ENCODE measurements around the gene SLC7A6OS.
"Not testable (repeated sequence)": the region's sequence is repeated elsewhere in the genome, so short reads cannot be mapped to it uniquely, and the experiment has no call there.

Gene SLC7A6OS

DNA sequence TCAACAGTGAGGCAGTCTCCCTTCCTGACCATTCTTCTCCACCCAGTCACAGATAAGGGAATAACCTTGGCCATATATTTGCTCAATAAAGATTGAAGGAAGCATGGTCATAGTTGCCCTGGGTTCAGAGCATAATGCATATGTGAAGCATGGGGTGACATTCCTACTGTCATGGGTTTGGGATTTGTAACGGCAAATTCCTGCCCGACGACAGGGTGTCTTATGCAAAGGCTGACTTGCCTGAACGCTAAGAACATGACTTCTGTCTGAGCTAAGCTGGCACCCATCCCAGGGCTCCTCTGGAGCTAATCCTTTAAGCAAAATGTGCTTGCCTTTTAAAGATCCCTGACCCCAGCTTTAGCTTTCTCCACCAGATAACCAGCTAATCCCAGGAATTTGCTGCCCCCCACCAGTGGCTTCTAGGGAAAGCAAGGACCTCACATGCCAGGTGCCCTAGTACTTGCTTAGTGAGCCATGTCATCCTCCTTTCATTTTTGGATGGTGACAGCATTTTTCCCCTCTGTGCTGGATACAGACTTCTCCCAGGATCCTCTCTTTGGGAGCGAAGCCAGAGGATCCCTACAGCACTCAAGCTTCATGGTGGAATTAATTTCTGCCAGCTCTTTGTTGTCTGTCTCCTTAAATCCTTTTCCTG is 11.7 kb downstream of the SLC7A6OS start:
- DNase-seq (ENCODE audit: low spot score) = no peak

DNA sequence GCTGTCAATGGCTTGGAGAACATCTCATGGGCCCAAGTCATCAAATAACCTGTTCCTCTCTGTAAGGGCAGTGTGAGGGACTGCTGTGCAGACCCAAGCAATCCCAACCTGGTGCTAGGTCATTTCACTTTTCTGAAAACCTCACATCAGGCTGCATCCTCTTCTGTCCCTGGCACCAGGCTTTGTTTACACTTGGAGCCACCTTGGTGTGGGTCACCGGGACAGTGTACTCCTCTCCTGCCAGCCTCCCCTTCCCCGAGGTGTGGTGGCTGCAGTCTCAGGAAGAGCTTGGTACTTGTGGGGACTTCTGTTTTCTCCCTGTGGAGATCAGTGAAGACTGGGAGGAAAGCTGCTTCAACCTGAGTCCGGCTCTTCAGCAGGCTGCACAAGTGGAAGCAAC is 12.4 kb downstream of the SLC7A6OS start:
- no peak for DNase-seq (ENCODE audit: low spot score)

DNA sequence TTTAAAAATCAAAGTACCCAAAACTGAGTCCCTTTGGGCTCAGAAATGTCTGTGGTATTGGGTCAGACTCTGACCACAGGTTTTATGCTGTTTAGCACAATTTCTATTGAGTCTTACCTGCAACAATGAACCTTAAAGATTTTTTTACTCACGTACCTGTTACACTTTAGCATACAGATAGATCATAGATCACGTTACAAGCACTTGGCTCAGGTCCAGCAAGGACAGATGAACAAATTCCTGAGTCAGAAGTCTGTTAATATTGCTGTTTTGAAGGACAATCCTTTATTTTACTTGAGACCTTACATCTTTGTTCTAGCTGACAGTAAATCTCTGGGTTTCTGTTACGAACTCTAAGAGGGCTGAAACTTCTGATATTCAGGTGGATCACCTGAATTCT is 12.8 kb downstream of the SLC7A6OS start:
- no peak for DNase-seq (ENCODE audit: low spot score)

DNA sequence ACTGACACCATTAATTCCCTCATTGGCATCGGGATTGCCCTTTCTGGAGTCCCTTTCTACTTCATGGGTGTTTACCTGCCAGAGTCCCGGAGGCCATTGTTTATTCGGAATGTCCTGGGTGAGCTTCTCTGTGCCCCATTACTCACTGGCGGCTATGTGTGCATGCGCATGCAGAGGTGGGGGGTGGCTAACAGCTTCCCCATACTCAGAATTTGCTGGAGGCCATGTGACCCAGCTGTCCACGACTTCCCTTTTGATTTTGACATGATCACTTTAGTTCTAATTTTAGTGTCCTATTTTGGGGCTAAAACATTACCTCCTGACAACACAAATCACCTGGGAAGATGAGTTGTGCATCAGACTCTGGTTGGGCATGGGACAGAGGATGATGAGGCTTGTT is 14.1 kb downstream of the SLC7A6OS start:
- no peak for DNase-seq (ENCODE audit: low spot score)

DNA sequence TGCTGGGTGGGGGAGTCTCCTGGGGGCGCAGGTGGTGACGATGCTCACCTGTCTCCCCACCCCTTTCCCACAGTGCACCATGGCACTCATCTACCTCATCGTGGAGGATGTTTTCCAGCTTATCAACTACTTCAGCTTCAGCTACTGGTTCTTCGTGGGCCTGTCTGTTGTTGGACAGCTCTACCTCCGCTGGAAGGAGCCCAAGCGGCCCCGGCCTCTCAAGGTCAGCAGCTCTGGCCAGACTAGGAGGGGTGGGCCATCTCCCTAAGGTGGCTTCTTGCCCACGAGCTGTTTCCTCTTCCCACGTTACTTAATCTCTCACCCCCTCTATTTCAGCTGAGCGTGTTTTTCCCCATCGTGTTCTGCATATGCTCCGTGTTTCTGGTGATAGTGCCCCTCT is 14.5 kb downstream of the SLC7A6OS start:
- no peak for DNase-seq (ENCODE audit: low spot score)

DNA sequence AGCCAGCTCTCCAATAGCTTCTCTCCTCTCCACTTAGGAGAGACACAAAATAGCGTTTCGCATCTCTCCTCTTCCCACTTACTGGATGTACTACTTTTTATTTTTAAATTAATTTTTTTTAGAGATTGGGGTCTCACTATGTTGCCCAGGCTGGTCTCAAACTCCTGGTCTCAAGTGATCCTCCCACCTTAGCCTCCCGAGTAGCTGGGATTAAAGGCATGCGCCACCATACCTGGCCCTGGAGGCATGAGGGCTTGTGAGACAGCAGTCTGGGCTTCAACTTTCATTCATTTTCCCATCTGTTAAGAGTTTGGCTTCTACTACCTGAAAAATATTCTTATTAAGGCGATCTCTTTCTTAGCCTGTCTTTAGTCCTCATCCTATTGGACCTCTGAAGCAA is 18.3 kb downstream of the SLC7A6OS start:
- DNase-seq (ENCODE audit: low spot score) = no peak

DNA sequence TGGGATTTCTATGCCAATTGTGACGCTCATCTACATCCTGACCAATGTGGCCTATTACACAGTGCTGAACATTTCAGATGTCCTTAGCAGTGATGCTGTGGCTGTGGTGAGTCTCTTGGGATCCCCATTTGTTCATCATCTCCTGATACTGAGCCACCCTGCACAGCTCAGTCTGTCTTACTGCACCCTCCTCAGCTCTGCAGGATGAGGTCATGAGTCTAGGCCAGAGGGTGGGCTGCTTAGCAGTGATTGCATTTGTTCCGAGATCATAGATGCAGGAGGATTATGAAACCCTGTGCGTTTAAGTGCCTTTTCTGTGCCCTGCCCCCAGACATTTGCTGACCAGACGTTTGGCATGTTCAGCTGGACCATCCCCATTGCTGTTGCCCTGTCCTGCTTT is 19.5 kb downstream of the SLC7A6OS start:
- DNase-seq (ENCODE audit: low spot score) = no peak

DNA sequence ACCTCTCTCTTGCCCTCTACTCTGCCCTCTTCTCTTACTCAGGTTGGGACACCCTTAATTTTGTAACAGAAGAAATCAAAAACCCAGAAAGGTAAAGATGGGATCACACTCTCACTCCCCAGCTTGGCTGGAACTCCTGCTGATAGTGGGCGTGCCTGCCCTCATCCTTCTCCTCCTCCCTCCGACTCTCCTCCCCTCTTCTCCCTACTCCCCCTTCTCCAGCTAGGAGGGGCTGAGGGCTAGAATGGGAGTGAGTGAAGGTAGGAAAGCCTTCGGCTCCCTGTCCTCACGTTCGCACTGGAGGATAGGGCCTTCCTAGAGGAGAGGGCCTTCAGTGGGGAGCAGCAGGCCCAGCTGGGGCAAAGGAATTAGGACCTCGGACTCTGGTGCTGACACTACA is 20.3 kb downstream of the SLC7A6OS start:
- no peak for DNase-seq (ENCODE audit: low spot score)

DNA sequence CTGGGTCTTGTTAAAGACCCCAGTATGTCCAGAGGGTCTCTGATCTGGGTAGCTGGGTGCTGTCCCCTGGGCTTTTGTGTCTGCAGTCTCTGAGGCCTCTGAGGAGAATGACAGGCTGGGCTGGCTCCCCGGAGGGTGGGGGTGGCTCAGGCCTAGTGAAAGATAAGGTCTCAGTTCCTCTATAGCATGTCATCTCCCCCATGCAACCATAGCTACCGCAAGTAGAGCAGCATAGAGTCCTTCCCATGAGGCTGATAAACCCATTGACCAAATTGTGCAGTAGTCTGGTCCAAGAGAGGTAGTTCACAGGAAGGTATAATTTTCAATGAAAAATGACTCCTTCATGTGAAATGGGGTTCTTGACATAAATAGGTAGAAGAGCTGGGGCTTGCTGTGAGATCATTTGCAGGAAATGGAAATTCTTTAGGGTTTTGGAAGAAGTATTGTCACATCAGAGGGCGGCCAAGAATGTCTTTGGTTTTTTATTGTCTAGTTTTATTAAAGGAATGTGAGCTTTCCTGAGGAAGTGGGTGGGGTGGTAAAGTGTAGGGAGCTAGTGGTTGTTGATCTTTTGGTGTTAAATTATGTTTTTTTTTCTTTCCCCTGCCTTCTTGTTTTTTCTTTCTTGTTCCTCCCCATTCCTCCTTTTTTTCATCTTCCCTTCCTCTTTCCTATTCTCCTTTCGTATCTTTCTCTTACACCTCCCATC is 21.0 kb downstream of the SLC7A6OS start:
- no peak for DNase-seq (ENCODE audit: low spot score)

DNA sequence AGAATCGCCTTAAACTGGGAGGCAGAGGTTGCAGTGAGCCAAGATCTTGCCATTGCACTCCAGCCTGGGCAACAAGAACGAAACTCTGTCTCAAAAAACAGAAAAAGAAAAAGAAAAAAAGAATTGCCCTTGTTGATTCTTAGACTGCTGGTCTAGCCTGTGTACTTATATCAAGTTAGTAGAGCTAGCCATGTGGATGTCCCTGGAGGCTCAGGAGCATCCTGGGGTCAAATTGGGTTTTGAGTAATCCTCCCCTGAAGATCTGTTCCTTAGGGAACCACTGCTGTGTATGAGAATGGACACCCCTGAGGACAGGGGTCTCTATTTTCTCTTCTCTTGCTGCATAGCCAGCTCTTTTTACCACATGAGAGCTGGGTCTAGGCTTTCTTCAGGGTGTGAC is 21.5 kb downstream of the SLC7A6OS start:
- DNase-seq (ENCODE audit: low spot score) = no peak

DNA sequence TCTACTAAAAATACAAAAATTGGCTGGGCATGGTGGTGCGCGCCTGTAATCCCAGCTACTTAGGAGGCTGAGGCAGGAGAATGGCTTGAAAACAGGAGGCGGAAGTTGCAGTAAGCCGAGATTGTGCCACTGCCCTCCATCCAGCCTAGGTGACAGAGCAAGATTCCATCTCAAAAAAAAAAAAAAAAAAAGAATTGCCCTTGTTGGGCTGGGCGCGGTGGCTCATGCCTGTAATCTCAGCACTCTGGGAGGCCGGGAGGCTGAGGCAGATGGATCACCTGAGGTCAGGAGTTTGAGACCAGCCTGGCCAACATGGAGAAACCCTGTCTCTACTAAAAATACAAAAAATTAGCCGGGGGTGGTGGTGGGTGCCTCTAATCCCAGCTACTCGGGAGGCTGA is 21.9 kb downstream of the SLC7A6OS start:
- not testable (repeated sequence) for DNase-seq (ENCODE audit: low spot score)

DNA sequence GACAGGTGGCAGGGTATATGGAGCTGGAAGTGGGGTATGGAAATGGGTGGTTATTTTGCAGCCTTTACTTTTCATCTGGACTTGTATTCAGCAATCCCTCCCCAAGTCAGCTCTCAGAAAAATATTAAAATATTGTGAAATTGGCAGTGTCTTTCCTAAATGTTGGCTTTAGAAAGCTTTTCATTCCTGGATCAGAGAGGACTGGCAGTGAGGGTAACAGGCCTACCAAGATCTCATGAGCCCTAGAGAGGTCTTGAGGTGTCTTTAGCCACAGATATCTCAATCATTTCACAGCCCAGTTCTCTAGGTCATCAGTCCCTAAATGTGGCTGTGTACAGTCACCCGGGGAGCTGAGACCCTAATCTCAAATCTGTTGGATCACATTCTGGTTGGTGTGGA is 22.5 kb downstream of the SLC7A6OS start:
- DNase-seq (ENCODE audit: low spot score) = no peak

DNA sequence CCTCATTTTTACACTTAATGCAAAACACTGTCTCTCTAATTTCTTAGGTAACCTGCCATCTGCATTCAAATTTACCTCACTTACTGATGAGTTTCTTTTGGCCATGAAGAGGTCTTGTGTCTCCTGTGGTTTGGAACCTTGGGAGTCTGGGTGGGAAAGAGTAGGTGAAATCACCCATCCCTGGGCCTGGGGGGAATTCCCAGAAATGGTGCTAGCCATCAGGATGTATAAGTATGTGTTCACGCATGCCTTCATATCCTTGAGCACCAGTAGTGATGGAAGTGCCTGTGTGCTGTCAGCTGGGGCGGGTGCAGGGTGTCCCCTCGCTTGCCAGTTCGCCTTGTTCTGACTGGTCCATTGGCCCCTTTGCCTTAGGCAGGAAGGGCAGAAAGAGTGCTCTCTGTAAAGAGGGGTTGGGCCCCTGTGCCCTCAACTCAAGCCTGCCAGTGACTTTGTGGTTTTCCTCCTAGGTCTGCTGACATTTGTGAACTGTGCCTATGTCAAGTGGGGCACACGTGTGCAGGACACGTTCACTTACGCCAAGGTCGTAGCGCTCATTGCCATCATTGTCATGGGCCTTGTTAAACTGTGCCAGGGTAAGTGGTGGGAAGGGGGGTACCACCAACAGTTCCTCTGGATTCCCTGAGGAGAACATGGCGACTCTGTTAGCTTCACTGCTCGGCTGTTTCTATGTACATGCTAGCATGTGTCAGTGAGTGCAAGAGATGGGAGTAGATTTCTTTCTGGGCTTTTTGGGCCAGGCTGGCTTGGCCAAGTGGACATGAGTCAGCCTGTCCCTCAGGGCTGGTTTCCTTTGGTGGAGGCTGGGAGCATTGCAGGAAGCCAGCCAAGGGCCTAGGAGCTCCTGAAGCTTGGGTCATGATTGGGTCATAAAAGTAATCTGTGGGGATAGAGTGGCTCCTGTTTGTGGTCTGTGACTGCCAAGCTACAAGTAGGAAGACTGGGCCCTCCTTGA is 23.2 kb downstream of the SLC7A6OS start:
- DNase-seq (ENCODE audit: low spot score) = no peak

DNA sequence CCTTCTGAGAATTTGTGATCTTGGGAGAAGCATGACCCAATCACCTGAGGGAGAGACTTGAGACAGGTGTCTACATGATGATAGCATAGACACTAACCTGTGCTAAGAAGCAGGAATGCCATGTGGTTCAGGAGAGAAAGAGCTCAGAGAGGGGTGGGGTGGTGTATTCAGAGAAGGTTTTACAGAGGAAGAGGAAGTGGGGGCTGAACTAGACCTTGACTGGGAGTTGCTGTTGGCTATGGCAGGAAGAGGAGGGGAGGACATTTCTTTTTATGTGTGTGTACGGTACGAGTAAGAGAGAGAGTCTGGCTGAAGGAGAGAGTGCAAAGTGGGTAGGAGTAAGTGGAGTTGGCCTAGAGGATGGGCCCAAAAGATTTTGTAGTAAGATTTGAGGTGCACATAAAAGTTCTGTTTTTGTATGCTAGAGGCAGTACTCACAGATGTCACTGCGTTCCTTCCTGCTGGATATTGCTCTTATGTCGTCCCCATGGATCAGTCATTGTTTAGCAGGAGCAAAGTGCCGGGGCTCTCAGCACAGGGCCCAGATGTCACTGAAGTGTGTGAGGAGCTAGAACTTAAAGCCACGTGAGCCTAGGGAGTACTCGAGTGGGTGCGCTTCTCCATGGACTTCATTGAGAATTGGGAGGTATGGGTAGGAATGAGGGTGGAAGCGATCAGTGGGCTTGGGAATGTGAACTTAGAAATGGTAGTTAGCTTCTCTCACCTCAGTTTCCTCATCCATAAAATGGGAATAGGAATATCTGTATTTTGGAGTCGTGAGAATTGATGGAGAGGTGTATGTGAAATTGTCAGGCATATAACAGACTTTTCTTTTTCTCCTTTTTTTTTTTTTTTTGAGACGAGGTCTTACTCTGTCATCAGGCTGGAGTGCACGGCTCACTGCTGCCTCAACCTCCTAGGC is 24.3 kb downstream of the SLC7A6OS start:
- DNase-seq (ENCODE audit: low spot score) = no peak

DNA sequence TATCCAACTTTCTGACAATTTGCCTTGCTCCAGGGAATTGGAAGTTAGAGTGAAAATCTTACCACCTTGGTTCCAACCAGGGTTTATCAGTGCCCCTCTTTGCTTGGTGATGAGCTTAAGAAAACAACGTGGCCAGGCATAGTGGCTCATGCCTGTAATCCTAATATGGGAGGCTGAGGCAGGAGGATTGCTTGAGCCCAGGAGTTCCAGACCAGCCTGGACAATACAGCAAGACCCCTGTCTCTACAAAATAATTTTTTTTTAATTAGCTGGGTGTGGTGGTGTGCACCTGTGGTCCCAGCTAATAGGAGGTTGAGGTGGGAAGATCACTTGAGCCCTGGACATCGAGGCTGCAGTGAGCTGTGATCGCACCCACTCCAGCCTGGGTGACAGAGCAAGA is 25.1 kb downstream of the SLC7A6OS start:
- DNase-seq (ENCODE audit: low spot score) = no peak

DNA sequence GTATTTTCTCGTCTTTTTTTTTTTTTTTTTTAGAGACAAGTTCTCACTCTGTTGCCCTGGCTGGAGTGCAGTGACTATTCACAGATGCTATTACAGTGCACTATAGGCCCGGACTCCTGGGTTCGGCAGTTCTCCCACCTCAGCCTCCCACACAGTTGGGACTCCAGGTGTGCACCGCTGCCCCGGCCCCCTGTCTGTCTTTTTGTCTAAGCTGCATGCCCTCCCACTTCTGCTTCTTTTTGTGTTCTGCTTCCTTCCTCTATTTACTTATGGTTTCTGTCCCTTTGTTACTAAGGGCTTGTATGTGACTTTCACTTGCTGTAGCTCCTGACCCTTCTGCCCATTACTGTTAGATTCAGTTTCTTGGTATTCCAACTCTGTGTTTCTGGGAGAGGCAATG is 25.9 kb downstream of the SLC7A6OS start:
- DNase-seq (ENCODE audit: low spot score) = no peak

DNA sequence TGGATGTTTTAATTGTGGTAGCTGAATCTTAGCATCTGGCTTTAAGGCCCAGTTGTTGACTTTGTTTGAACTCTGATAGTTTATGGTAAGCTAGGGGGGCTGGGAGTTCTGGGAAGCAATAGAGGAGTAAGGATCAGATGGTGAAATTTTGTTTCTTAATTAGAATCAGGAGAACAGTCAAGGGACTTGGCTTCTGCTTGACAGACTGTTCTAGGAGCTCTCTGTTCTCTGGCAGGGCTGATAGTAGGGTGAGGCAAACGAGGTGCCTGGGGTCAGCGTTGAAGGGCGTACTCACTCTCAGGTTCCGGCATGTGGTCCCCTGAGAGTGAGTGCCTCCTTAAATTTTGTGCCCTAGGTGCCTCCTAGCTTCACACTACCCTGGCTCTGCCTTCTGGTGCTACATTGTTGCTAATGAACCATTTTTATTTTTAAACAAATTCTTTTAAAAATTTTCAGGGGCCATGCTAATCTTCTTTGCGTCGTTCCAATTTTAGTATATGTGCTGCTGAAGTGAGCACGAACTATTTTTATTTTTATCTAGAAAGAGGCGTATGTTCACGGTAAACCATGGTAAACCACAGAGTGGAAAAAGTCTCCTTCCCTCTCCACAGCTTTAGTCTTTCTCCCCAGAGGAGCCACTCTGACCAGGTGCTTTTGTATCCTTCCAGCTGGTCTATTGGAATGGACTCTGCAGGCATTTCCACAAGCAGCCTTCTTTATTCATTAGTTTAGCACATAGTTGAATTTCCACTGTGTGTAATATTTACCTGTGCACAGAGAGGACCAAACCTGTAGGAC is 26.7 kb downstream of the SLC7A6OS start:
- no peak for DNase-seq (ENCODE audit: low spot score)

DNA sequence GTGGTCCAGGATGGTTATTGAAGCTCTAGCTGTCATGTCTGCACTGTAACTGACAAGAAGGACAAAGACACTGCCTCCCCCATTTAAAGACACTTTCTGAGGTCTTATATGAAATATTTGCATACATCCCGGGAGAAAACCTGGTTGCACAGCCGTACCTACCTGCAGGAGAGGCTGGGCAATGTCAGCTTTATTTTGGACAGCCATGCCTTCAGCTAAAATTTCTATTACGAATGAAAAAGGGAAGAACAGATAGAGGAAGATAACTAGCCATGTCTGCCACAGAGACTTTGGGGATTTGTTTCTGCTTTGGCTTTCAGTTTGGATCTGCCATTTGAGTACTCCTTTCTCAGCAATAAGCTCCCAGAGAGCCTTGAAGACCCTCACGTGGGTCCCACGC is 27.4 kb downstream of the SLC7A6OS start:
- no peak for DNase-seq (ENCODE audit: low spot score)

DNA sequence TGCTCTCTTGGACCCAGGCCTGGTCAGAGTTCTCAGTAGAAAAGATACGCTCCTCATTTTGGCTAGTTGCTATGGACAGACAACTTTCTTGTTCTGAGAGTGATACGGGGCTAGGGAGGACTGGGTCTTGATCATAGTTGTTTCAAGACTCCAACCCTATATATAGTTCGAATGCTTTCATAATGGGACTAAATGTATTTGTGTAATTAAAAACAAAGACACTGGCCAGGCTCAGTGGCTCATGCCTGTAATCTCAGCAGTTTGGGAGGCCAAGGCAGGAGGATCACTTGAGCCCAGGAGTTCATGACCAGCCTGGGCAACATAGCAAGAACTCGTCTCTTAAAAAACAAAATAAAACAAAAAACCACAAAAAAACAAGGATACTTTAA is 28.7 kb downstream of the SLC7A6OS start:
- no peak for DNase-seq (ENCODE audit: low spot score)

DNA sequence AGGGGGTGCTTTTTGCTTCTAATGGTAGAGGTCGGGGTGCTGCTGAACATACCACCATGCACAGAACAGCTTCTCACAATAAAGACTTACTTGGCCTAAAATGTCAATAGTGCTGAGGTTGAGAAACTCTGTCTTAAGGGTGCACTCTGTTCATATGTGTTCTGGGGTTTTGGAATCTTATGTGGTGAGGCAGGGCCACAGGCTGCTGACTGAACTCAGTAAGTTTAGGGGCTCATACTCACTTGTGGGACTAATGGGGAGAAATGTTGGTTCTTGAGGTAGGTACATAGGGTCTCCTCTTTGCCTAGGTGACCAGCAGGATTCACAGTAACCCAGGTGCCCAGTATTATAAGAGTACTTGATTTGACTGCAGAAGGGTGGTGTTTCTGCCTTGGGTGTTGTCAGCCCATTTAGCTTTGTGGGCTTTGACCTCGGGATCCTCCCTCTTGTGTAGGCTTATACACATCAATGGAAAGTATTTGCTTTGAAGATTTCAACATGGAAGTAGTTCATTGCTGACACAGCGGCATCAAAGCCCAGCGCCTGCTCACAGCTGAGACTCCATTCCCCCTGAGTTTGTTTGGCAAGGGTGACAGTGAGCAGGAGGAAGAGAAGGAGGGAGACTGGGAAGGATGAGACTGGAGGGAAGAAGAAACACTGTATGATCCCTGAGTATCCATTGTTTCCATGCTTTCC is 29.2 kb downstream of the SLC7A6OS start:
- DNase-seq (ENCODE audit: low spot score) = no peak
